Astrocyte of the spinal cord (primary cell): ENCODE data around the gene GRID2IP.

Source experiments
- DNase-seq: peaks from one replicate; pipeline ENCODE4 v3.0.0; 2011; ENCODE audit warnings: low read depth, low spot score
- H3K4me3 ChIP-seq: 2 replicates; pipeline ENCODE4 v1.5.1; 2011; ENCODE audit warnings: low read depth, mild to moderate bottlenecking, low read length, moderate library complexity
- in situ Hi-C: cut with HindIII; loops from 2 replicates; pipeline ENCODE4 v1.10.0; 2017; ENCODE audit warnings: low sequenced_read_pairs
- TF ChIP-seq, protein P1 (sequence below): IDR thresholded peaks from 2 replicates; pipeline ENCODE4 v1.5.1; 2012; ENCODE audit warnings: low read depth, mild to moderate bottlenecking, low read length, inconsistent platforms

GRID2IP gene

DNA sequence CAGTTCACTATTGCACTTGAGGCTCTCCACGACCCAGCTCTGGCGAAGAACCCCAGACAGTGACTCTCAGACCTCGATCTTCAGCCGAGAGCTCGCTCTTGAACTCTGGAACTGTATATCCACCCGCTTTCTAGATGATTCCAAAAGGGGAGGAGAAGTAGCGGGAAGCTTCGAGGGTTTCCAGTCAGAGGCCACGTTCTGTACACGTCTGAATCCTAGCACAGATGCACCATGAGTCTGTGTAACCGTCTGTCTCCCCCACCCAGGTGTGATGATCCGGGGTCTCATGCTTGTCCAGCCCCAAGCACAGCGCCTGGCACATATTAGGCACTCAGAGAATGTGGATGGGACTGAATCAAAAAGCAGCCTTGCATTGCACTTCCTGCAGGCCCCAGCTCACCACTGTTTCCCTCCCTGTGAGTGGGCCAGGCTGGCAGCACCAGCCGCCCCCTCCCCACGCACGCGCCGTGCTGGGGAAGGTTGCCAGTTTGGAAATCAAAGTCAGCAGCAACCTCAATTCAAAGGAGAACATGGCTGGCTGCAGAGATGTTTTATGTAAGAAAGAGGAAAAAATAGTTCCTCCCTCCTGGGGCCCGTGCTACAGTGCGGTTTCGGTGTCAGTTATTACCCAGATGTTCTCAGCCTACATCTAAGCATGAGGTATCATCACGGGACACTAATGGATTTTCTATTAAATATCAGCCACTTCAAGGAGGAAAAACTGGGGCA, 5.7 kb downstream of the GRID2IP start:
- DNase-seq: no peak
- TF ChIP-seq, protein P1, sequence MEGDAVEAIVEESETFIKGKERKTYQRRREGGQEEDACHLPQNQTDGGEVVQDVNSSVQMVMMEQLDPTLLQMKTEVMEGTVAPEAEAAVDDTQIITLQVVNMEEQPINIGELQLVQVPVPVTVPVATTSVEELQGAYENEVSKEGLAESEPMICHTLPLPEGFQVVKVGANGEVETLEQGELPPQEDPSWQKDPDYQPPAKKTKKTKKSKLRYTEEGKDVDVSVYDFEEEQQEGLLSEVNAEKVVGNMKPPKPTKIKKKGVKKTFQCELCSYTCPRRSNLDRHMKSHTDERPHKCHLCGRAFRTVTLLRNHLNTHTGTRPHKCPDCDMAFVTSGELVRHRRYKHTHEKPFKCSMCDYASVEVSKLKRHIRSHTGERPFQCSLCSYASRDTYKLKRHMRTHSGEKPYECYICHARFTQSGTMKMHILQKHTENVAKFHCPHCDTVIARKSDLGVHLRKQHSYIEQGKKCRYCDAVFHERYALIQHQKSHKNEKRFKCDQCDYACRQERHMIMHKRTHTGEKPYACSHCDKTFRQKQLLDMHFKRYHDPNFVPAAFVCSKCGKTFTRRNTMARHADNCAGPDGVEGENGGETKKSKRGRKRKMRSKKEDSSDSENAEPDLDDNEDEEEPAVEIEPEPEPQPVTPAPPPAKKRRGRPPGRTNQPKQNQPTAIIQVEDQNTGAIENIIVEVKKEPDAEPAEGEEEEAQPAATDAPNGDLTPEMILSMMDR: no peak
- no peak overlapping the region for H3K4me3 ChIP-seq
- in situ Hi-C loops: no loop called here

DNA sequence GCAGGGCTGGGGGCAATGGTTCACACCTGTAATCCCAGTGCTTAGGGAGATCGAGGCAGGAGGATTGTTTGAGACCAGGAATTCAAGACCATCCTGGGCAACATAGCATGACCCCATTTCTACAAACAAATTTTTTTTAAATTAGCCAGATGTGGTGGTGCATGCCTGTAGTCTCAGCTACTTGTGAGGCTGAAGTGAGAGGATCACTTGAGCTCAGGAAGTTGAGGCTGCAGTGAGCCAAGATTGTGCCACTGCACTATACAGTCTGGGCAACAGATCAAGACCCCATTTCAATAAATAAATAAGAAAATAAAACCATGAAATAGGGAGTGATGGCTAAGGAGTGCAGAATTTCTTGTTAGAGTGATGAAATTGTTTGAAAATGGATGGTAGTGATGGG, 8.9 kb downstream of the GRID2IP start:
- in situ Hi-C loops: no loop called here
- H3K4me3 ChIP-seq: no peak overlapping the region
- TF ChIP-seq, protein P1: no peak
- DNase-seq: no peak

DNA sequence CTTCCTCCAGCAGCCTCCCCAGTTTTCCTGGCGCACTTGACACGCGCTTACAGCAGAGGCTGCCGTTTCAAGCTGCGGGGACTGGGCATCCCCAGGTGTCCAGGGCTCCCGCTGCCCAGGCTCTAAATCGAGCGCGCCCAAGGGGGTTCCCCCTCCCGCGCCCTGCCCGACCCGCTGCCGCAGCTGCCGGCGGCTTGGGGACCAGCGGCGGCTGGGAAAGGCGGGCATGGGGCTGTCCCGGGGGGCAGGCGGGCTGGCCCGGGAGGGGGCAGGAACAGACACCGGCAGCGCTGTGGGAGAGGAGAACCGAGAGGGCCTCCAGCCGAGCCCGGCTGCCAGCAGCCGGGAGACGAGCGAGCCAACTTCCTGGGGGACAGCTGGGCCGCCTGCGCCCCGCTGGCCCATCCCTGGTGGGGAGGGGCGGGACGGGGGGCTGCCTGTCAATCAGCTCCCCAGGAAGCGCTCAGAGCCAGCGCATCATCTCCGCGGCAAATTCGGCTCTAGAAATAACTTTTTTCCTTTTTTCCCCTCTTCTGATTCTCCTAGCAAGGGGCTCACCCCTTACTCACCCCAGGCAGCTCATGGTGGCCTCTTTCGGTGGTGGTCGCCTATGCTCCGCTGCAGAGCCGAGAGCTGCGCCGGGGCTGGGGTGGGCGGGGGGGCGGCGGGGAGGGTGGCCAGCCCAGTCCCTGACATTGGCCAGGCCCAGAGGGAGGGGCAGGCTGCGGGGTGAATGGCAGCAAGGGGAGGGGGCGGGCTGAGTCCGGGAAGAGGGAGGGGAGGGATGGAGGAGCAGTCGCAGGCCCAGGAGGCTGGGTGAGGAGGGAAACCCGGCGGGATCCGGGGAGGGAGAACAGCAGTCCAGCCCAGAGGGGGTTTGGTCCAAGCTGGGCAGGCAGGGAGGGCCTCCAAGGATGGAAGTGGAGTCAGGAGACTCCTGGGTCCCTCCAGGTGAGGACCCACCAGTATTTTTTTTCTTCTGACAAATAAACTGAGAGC, 14.7 kb downstream of the GRID2IP start:
- DNase-seq: no peak
- TF ChIP-seq, protein P1: no peak
- no peak overlapping the region for H3K4me3 ChIP-seq
- in situ Hi-C loops: no loop called here

DNA sequence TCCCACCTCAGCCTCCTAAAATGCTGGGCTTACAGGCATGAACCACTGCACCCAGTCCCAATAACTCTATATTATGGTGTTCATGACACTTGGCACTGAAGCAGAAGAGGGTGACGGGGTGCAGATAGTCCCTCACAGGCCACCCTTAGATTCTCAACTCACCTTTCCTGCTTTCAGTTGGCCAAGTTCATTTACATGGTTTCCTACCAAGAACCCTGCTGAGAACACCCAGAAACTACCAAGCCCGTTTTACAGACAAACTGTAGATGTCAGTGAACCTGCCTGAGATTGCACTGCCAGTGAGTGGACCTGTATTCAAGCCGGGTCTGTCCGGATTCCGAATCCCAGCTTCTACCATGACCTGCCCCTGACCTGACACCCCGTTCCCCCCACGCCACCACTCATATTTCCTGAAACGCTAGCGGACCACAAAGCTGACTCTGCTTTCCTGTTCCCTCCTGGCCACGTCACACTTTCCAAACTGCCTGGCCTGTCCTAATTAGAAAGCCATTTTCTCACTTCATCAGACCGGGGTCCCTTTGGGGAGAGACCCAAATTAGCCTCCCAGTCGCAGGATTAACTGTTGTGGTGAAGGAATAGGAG, 17.3 kb downstream of the GRID2IP start:
- no peak for DNase-seq
- in situ Hi-C loops: no loop called here
- H3K4me3 ChIP-seq: no peak overlapping the region
- TF ChIP-seq, protein P1: no peak

DNA sequence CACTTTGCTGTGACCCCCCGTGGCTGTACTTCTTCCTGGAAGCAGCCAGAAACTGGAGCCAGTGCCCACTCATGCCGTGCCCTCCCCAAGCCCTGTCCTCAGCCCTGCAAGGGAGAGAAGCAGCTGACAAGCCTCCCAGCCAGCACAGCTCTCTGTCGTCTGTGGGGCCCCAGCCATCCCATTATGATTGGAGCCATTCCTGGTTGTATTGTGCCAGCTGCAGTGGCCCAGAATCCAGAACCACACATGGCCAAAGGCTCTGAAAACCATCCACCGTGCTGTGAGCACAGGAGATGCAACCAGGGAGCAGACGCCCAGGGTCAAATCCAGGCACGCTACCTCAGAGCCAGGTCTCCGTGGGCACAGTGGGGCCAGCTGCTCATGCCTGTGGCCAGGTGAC, 18.7 kb downstream of the GRID2IP start:
- H3K4me3 ChIP-seq: no peak overlapping the region
- TF ChIP-seq, protein P1: no peak
- in situ Hi-C loops: no loop called here
- DNase-seq: no peak

DNA sequence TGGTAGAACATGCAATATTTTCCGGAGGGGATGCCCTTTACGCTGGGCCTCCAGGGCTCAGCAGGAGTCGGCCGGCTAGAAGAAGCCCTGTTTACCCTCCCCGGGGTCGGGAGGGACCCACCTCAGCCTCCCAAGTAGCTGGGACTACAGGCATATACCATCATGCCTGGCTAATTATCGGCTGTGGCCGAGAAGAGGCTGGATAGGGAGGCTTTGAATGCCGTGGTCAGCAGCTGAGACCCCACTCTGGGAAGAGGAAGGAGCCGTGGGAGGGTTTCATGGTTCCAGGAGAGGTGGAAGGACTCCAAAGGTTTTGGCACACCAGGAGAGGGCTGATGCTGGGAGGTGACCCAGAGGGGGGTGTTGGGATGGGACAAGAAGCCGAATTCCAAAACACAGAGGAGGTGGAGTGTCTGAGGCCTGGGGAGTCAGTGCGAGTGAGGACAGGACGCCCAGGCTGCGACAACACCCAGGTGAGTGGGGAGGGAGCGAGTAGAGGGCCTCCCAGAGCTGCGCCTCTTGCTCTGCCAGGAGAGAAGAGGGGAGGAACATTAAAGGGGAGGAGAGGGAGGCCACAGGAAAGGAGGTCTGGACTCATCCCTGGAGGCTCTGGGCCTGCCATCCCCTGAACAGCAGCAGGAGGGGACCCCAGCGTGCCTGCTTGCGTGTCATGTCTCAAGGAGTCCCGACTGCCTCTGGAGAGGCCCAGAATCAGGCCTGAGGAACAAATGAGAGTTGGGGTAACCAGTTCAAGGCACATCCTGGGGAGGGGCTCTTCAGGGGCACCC, 19.6 kb downstream of the GRID2IP start:
- no peak overlapping the region for H3K4me3 ChIP-seq
- no peak for DNase-seq
- TF ChIP-seq, protein P1: no peak
- in situ Hi-C loops: no loop called here
